Measurements from ENCODE around the gene OTOGL.

Gene OTOGL

GRCh38 chr12:80404629-80405028, 305.3 kb downstream of the OTOGL start:
- TF ChIP-seq EZH2phosphoT487 (IDR thresholded peaks at IDR 0.05; ENCODE audit: borderline replicate concordance), result no peak
- TF ChIP-seq CTCF (conservative IDR thresholded peaks at IDR 0.05; ENCODE audit: low read length), result no peak
- no peak overlapping the region for H3K4me2 ChIP-seq (ENCODE audit: low read depth, low read length, poor library complexity, severe bottlenecking)
- no peaks in the 10 kb centered on the region for H3F3A ChIP-seq (ENCODE audit: low read depth)
- no peaks in the 10 kb centered on the region for H4K20me1 ChIP-seq (ENCODE audit: insufficient read depth, low read length, poor library complexity, severe bottlenecking)
- H3K4me1 ChIP-seq (ENCODE audit: insufficient read depth, low read length, poor library complexity, severe bottlenecking), result no peaks in the 10 kb centered on the region
- H3K9me2 ChIP-seq (replicated peaks; ENCODE audit: low read depth, low read length), result no peaks in the 10 kb centered on the region
- no peaks in the 10 kb centered on the region for H3K27me3 ChIP-seq (ENCODE audit: insufficient read depth, low read length, poor library complexity, severe bottlenecking)
- no peaks in the 10 kb centered on the region for H3K9me3 ChIP-seq (ENCODE audit: insufficient read depth, low read depth, low read length)
- H3K79me2 ChIP-seq (ENCODE audit: insufficient read depth, low read length), result no peaks in the 10 kb centered on the region
- H3K9ac ChIP-seq (ENCODE audit: low read depth, low read length, poor library complexity, severe bottlenecking), result no peak overlapping the region
- H3K36me3 ChIP-seq (ENCODE audit: insufficient read depth, low read length), result no peaks in the 10 kb centered on the region
- no peak overlapping the region for H2AFZ ChIP-seq (ENCODE audit: low read length)
- no peak overlapping the region for H3K4me3 ChIP-seq (ENCODE audit: low read length, poor library complexity, severe bottlenecking)

GRCh38 chr12:80406253-80406652, 306.9 kb downstream of the OTOGL start:
- Histone ChIP-seq H3K36me3 (ENCODE audit: insufficient read depth, low read length) (no peaks in the 10 kb centered on the region), H3K79me2 (ENCODE audit: insufficient read depth, low read length) (no peaks in the 10 kb centered on the region), H3F3A (ENCODE audit: low read depth) (no peaks in the 10 kb centered on the region), H3K27me3 (ENCODE audit: insufficient read depth, low read length, poor library complexity, severe bottlenecking) (no peaks in the 10 kb centered on the region), H3K9me2 (replicated peaks; ENCODE audit: low read depth, low read length) (no peaks in the 10 kb centered on the region), H3K4me1 (ENCODE audit: insufficient read depth, low read length, poor library complexity, severe bottlenecking) (no peaks in the 10 kb centered on the region), H2AFZ (ENCODE audit: low read length) (no peak overlapping the region), H3K4me2 (ENCODE audit: low read depth, low read length, poor library complexity, severe bottlenecking) (no peak overlapping the region), H3K9ac (ENCODE audit: low read depth, low read length, poor library complexity, severe bottlenecking) (no peak overlapping the region), H3K9me3 (ENCODE audit: insufficient read depth, low read depth, low read length) (no peaks in the 10 kb centered on the region), H3K4me3 (ENCODE audit: low read length, poor library complexity, severe bottlenecking) (no peak overlapping the region), H4K20me1 (ENCODE audit: insufficient read depth, low read length, poor library complexity, severe bottlenecking) (no peaks in the 10 kb centered on the region)
- TF ChIP-seq CTCF (conservative IDR thresholded peaks at IDR 0.05; ENCODE audit: low read length) (no peak), EZH2phosphoT487 (IDR thresholded peaks at IDR 0.05; ENCODE audit: borderline replicate concordance) (no peak)

- Histone ChIP-seq H4K20me1 (ENCODE audit: insufficient read depth, low read length, poor library complexity, severe bottlenecking) (no peaks in the 10 kb centered on the region), H3K4me3 (ENCODE audit: low read length, poor library complexity, severe bottlenecking) (no peak overlapping the region), H3K9me3 (ENCODE audit: insufficient read depth, low read depth, low read length) (no peaks in the 10 kb centered on the region), H3K27me3 (ENCODE audit: insufficient read depth, low read length, poor library complexity, severe bottlenecking) (no peaks in the 10 kb centered on the region), H3K4me1 (ENCODE audit: insufficient read depth, low read length, poor library complexity, severe bottlenecking) (no peaks in the 10 kb centered on the region), H3K9ac (ENCODE audit: low read depth, low read length, poor library complexity, severe bottlenecking) (no peak overlapping the region), H3K36me3 (ENCODE audit: insufficient read depth, low read length) (no peaks in the 10 kb centered on the region), H3K79me2 (ENCODE audit: insufficient read depth, low read length) (no peaks in the 10 kb centered on the region), H3K9me2 (replicated peaks; ENCODE audit: low read depth, low read length) (no peaks in the 10 kb centered on the region), H3F3A (ENCODE audit: low read depth) (no peaks in the 10 kb centered on the region), H2AFZ (ENCODE audit: low read length) (no peak overlapping the region), H3K4me2 (ENCODE audit: low read depth, low read length, poor library complexity, severe bottlenecking) (no peak overlapping the region)
- TF ChIP-seq CTCF (conservative IDR thresholded peaks at IDR 0.05; ENCODE audit: low read length), result no peak
- TF ChIP-seq EZH2phosphoT487 (IDR thresholded peaks at IDR 0.05; ENCODE audit: borderline replicate concordance), result no peak
Observed at GRCh38 chr12:80411787-80412186, 312.4 kb downstream of the OTOGL start.
